SK-N-SH treated with all-trans-retinoic acid at 6 μM for 48 hours (cell line): ENCODE results near the gene NKD2.

Experiments used
- ARNTL ChIP-seq: fragments of 450-650 bp; formaldehyde crosslinking; IDR thresholded peaks from 2 replicates; pipeline ENCODE4 v1.5.0; 2020; ENCODE audit warnings: low read depth, mild to moderate bottlenecking, moderate library complexity, borderline replicate concordance
- ESRRG ChIP-seq: fragments of 250-450 bp; sonication (Bioruptor Pico); IDR thresholded peaks from 2 replicates; pipeline ENCODE4 v1.6.1; 2021; ENCODE audit warnings: mild to moderate bottlenecking
- ISL1 ChIP-seq: fragments of 250-450 bp; sonication (Bioruptor Pico); IDR thresholded peaks from 2 replicates; pipeline ENCODE4 v2.1.2; 2022; ENCODE audit warnings: mild to moderate bottlenecking, moderate library complexity
- RARB ChIP-seq: fragments of 250-450 bp; sonication (Bioruptor Pico); IDR thresholded peaks from 2 replicates; pipeline ENCODE4 v1.8.0; 2021; ENCODE audit warnings: mild to moderate bottlenecking, moderate library complexity
- ZFP3 ChIP-seq: fragments of 250-450 bp; sonication (Bioruptor Pico); IDR thresholded peaks from 2 replicates; pipeline ENCODE4 v1.5.0; 2020; ENCODE audit warnings: mild to moderate bottlenecking, moderate library complexity
- ZNF8 ChIP-seq: fragments of 450-650 bp; formaldehyde crosslinking; IDR thresholded peaks from 2 replicates; pipeline ENCODE4 v1.5.0; 2020; ENCODE audit warnings: mild to moderate bottlenecking, moderate library complexity
- TF ChIP-seq, protein P1 (sequence below): fragments of 250-450 bp; sonication (Bioruptor Pico); IDR thresholded peaks from 2 replicates; pipeline ENCODE4 v1.5.1; 2020; ENCODE audit warnings: low read depth, mild to moderate bottlenecking, moderate library complexity

DNA sequence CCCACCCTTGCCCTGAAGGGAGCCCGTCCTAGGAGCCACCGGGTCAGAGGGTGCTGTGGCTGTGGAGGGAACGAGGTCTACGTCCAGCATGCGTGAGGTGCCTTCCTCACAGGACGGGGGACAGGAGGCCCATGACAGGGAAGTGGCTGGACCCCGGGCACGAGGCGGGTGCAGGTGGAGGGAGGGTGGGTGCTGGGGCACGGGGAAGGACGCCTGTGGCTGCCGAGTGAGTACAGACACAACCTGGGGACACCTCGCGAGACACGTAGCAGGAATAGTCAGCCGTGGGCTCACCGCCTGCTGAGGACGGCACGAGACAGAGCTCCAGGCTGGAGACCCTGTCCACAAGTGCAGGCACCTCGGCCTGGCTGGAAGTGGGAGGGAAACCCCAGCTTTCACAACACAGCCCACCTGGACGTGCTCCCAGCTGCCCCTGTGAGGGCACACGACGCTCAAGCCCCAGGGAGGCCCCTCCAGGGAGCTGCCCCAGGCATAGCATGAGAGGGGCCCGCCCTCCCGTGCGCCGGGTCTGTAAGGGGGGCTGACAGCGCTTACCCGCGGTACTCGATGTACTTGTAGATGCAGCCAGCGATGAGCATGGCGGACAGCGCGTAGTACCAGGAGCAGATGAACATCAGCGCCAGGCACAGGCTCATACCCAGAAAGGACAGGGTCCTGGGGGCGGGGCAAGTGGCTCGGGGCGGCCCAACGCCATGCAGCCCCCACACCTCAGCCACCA, 66.4 kb downstream of the NKD2 start:
- TF ChIP-seq ZFP3 (CRISPR knock-in tag) (no peak), RARB (CRISPR knock-in tag) (no peak), ARNTL (CRISPR knock-in tag) (no peak), ISL1 (CRISPR knock-in tag) (no peak), ESRRG (CRISPR knock-in tag) (no peak), ZNF8 (no peak)
- TF ChIP-seq, protein P1, sequence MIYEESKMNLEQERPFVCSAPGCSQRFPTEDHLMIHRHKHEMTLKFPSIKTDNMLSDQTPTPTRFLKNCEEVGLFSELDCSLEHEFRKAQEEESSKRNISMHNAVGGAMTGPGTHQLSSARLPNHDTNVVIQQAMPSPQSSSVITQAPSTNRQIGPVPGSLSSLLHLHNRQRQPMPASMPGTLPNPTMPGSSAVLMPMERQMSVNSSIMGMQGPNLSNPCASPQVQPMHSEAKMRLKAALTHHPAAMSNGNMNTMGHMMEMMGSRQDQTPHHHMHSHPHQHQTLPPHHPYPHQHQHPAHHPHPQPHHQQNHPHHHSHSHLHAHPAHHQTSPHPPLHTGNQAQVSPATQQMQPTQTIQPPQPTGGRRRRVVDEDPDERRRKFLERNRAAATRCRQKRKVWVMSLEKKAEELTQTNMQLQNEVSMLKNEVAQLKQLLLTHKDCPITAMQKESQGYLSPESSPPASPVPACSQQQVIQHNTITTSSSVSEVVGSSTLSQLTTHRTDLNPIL, result no peak
